Esophagus (tissue), 2 donors: ENCODE results near the gene PSMA7. TPM values are rescaled to one million over a fixed set of nuclear protein-coding genes. Genes with fewer than 3 reads are reported as not detected.

Experiments
- H3K27ac ChIP-seq, 2 donors: one replicate each; pipeline ENCODE4 v1.5.1; 2013; ENCODE audit warnings: low read depth in 2 of 2, mild to moderate bottlenecking in 2 of 2, inconsistent platforms in 1 of 2, low read length in 1 of 2, moderate library complexity in 1 of 2
- H3K27me3 ChIP-seq, 2 donors: one replicate each; pipeline ENCODE4 v1.6.1; 2013; ENCODE audit warnings: low read length in 2 of 2, control low read depth in 1 of 2, mild to moderate bottlenecking in 1 of 2; ENCODE audit not compliant: insufficient read depth in 2 of 2, control insufficient read depth in 1 of 2
- H3K36me3 ChIP-seq, 2 donors: one replicate each; pipeline ENCODE4 v1.6.1; 2013; ENCODE audit warnings: low read length in 1 of 2; ENCODE audit not compliant: control insufficient read depth in 2 of 2, insufficient read depth in 2 of 2
- H3K4me1 ChIP-seq, 2 donors: one replicate each; pipeline ENCODE4 v1.6.1; 2013; ENCODE audit warnings: low read length in 1 of 2; ENCODE audit not compliant: control insufficient read depth in 2 of 2, insufficient read depth in 2 of 2
- H3K4me3 ChIP-seq, 2 donors: one replicate each; pipeline ENCODE4 v1.5.1; 2013; ENCODE audit warnings: low read length in 2 of 2, mild to moderate bottlenecking in 2 of 2, low read depth in 1 of 2, moderate library complexity in 1 of 2
- H3K9me3 ChIP-seq, 2 donors: one replicate each; pipeline ENCODE4 v1.6.1; 2013; ENCODE audit warnings: mild to moderate bottlenecking in 2 of 2, low read depth in 1 of 2, low read length in 1 of 2, moderate library complexity in 1 of 2; ENCODE audit not compliant: control insufficient read depth in 2 of 2, insufficient read depth in 1 of 2
- WGBS, 2 donors: extraction: QIAGEN DNeasy Blood & Tissue Kit; methylation state at CpG; one replicate each; pipeline ENCODE4 v1.1.7; 2013; 5-methylcytosine and 5-hydroxymethylcytosine counted together
- polyA plus RNA-seq, 2 donors: library from polyadenylated mRNA; stranded (reverse); fragments of 200-250 nt; gene quantifications; one replicate each; pipeline ENCODE4 v1.2.3, GENCODE V29; 2013
- donor health status: healthy with polysubstance abuse.
- donor health status: Bipolar disorder and iron deficiency.

PSMA7 gene
- polyA plus RNA-seq: 100 to 1,000 TPM in 1 of 2 donors, 10 to 100 TPM in 1; 96.8 to 294 TPM

DNA sequence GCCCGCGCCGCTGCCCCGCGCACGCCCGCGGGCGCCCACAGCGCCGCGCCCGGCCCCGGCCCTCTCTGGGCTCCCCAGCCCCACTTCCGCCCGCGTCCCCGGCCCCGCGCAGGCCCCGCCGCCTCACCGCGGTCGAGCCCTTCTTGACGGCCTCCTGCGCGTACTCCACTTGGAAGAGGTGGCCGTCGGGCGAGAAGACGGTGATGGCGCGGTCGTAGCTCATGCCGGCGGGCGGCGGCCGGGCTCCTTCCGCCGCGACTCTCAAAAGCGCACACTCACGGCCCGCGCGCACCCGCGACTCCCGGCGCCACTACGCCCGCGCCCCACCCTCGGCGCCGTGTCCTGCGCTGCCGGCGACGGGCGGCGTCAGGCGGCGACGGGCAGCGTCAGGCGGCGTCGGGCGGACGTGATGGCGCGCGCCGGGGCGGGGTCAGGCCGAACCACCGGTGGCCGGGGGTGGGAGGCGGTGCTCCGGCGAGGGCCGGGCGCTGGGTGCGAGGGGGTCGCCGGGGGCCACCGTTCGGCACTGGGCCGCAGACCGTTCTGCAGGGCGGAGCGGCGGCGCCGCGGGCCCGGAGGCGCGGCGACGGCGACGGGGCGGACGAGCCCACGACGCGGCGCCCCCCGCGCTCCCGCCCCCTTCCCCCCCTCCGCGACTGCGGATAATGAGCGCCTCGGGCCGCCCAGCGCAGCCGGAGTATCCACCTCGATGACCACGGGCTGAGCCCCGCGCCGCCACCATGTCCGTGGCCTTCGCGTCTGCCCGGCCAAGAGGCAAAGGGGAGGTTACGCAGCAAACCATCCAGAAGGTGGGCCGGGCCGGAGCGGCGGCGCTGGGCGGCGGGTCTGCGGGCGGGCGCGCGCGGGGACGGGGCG is at the start of gene PSMA7, which contains the start of gene SS18L1:
Gene PSMA7, minus strand, starts transcription at position 314 of the 876 bp plus-strand sequence. Its CDS starts 91 bp downstream, at position 223.
Gene SS18L1, plus strand, starts transcription at position 689 of the 876 bp plus-strand sequence. Its CDS starts 52 bp downstream, at position 741.
- 1% methylated on average over 54 to 148 of the region's 148 CpGs for WGBS, 2 donors

DNA sequence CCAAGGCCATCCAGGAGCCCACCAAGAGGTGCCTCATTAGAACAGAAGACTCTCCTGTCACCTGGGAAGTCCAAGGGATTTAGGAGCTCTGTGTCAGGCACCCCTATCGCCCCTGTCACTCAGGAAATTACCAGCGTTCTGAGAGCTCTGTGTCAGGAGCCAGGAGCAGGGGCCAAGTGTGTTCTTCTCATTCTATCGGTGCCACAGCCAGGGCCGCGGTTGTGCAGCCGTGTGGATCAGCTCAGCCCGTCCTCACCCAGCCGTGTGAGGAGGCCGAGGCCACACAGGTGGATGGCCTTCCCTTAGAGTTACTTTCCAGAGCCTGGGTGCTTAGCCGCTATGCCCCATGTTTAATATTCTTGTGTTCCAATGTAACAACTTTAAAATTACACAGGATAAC is 49.4 kb upstream of the PSMA7 start:
- Histone ChIP-seq H3K27ac (no peak overlapping the region), H3K9me3 (no peaks in the 10 kb centered on the region), H3K4me1 (no peaks in the 10 kb centered on the region), H3K27me3 (no peaks in the 10 kb centered on the region), H3K36me3 (peaks cover 4 to 12% of the 10 kb centered on the region in 2 donors), H3K4me3 (no peak overlapping the region)
- 83 to 84% methylated on average over 10 of the region's 10 CpGs for WGBS, 2 donors

More for the DNA sequence above, at the start of gene PSMA7, which contains the start of gene SS18L1:
- Histone ChIP-seq H3K9me3 (no peaks in the 10 kb centered on the region), H3K4me1 (peaks cover 6 to 23% of the 10 kb centered on the region in 2 donors), H3K4me3 (peak within 1 kb of the TSS; percentile 83 to 98), H3K27ac (peak within 1 kb of the TSS; percentile 98 to 99), H3K27me3 (no peaks in the 10 kb centered on the region), H3K36me3 (peaks cover 9 to 22% of the 10 kb centered on the region in 2 donors)

DNA sequence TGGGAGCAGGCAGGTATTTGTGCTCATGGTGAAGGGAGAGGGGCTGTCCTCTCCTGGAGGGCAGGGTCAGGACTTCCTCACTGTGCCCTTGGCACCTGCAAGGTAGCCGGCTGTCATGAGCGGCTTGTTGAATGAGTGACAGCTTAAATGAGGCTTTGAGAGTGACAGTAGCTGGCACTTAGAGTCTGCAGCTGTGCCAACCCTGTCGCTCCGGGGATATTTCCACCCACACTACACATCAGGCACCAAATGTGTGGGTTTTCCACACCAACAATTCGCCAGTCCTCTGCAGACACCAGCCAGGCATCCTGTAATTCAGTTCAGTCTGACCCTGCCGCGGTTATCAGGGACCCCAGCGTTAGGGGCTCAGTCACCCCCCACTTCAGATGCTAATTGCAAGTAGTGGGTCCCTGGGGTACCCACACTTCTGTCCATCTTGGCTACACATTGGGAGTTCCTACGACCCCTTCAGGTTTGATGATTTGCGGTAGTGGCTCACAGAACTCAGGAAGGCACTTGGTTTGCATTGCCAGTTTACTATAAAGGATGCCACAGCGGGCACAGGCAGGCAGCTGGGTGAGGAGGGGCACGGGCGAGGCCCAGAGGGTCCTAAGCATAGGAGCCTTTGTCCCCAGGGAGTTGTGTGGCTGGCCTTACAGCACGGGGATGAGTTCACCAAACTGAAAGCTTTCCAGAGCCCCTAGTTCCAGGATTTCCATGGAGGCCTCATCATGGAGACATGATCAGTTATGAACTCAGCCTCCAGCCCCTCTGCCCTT is 48.8 kb upstream of the PSMA7 start:
- peaks cover 4 to 12% of the 10 kb centered on the region in 2 donors for H3K36me3 ChIP-seq
- no peaks in the 10 kb centered on the region for H3K27me3 ChIP-seq
- WGBS, 2 donors: 78 to 79% methylated on average over 14 of the region's 14 CpGs
- H3K4me1 ChIP-seq: no peaks in the 10 kb centered on the region
- H3K27ac ChIP-seq: no peak overlapping the region
- H3K9me3 ChIP-seq: no peaks in the 10 kb centered on the region
- no peak overlapping the region for H3K4me3 ChIP-seq

DNA sequence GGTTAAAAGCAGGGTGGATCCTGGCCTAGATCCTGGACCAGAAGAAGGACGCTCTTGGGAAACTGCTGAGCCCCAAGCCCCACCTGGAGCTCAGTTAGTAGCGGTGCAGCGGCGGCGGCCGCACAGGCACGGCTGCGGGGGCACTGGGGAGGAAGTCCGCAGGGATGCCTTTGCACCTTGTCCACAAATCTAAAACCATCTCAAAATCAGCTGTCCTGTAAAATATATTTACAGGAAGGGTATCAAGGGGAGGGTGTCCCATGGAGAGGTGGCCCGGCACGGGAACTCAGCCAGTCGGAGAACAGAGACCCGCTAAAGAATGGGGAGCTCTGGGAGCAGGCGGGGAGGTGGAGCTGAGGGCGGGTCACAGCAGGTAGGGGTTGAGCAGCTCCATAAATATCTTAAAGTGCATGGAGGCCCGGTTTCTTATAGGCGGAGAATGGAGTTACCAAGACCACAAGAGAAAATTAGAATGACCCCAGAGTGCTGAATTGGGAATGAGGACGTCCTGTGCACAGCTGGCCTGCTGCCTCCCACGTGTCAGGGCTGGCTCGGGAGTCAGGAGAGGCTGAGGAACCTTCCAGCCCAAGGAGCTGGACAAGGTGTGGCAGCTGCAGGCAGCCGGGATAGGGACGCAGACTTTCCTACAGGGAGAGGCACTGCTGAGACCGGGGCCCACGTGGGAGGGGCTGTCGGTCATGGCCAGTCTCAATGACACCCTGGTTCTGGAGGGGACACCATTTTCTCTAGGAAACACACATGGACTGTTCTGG is 47.6 kb upstream of the PSMA7 start:
- Histone ChIP-seq H3K9me3 (no peaks in the 10 kb centered on the region), H3K27me3 (no peaks in the 10 kb centered on the region), H3K36me3 (peaks cover 4 to 12% of the 10 kb centered on the region in 2 donors), H3K4me3 (no peak overlapping the region), H3K4me1 (no peaks in the 10 kb centered on the region), H3K27ac (no peak overlapping the region)
- 87 to 88% methylated on average over 25 of the region's 25 CpGs for WGBS, 2 donors

DNA sequence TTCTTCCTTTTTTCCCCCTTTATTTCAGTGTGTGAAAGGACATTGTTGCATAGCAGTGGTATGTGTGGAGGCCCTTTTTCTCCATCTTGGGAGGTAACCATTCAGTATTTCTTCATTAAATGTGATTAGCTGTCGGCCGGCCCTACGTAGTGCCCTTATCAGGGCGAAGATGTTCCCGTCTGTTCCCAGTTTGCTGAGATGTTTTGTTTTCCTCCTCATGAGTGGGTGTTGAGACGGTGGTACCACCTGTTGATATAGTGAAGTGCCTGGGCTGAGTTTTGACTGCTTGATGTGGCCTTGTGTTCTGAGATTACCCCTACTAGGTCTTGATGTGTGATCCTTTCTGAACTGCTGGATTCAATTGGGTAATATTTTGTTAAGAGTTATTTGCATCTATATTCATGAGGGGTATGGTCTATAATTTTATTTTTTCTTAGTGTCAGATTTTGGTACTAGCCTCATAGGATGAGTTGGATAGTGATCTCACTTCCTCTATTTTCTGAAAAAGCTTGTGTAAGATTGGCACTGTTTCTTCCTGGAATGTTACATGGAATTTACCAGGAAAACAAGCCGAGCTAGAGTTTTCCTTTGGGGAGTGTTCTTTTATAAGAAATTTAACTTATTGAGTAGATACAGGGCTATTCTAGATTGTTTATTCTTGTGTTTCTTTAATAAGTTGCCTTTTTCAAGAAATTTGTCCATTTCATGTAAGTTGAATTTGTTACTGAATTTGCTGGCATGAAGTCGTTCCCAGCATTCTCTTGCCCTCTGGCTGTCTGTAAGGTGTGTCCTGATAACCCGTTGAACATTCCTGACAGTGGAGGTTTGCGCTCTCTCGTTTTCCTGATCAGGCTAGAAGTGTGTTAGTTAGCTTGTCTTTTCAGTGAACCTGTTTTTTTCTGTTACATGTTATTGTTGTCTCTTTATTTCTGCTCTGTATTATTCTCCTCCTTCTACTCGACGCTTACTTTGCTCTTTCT is 44.0 kb upstream of the PSMA7 start:
- H3K4me3 ChIP-seq: no peak overlapping the region
- no peaks in the 10 kb centered on the region for H3K27me3 ChIP-seq
- H3K36me3 ChIP-seq: peaks cover 0 to 6% of the 10 kb centered on the region in 2 donors
- peaks cover 0 to 4% of the 10 kb centered on the region in 2 donors for H3K4me1 ChIP-seq
- no peak overlapping the region for H3K27ac ChIP-seq
- WGBS, 2 donors: 69 to 70% methylated on average over 13 of the region's 13 CpGs
- H3K9me3 ChIP-seq: no peaks in the 10 kb centered on the region

DNA sequence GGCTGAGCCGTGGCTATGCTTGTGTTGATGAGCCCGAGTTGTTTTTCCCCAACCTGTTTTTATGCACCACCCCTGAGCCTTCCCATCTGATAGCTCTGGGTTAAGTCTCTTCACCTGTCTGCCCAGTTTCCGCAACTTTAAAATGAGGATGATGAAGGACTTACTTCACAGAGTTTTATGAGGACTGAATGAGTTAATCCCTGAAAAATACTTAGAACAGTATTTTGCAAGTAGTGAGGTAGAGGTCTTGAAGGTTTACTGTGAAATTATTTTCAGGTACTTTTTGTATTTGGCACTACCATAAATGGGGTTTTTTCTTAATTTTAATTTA is 42.9 kb upstream of the PSMA7 start:
- no peak overlapping the region for H3K4me3 ChIP-seq

DNA sequence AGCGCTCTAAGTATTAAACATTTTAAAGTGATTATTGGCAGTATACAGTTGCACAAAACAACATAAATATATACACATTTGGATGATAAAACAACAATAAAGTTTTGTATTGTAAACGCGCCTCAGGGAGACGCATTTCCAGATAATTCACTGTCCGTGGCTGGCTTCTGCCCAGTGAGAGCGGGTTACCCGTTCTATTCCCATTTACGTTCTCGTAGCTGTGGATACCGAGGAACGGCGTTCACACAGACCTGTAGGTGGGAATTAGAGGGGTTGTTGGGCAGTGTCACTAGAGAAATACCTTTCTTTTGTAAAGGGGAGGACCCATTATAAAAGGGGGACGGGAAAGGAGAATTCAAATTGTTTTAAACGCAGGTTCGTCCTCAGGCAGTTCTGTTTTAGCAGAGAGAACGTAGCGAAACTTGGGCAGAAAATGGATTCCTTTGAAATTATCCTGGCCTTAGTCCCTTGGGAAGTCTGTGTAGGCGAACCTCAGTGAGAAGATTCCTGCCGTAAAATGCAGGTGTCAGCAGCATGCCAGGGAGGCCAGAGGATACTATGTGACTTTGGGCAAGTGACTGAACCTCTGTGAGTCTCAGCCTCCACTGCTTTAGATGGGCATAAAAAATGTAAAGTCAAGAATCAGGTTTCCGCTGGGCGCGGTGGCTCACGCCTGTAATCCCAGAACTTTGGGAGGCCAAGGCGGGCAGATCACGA is 40.4 kb upstream of the PSMA7 start:
- Histone ChIP-seq H3K27ac (peak overlapping the region; percentile 80 to 86), H3K36me3 (peaks cover 0 to 6% of the 10 kb centered on the region in 2 donors), H3K4me3 (peak overlapping the region; percentile 84 to 95), H3K9me3 (no peaks in the 10 kb centered on the region), H3K27me3 (no peaks in the 10 kb centered on the region), H3K4me1 (peaks cover 0 to 4% of the 10 kb centered on the region in 2 donors)
- 27 to 29% methylated on average over 25 of the region's 25 CpGs for WGBS, 2 donors

More for the DNA sequence above, 42.9 kb upstream of the PSMA7 start:
- Histone ChIP-seq H3K27me3 (no peaks in the 10 kb centered on the region), H3K27ac (no peak overlapping the region), H3K36me3 (peaks cover 0 to 4% of the 10 kb centered on the region in 2 donors), H3K4me1 (peaks cover 0 to 4% of the 10 kb centered on the region in 2 donors), H3K9me3 (no peaks in the 10 kb centered on the region)
- 78% methylated on average over 3 of the region's 3 CpGs for WGBS, 2 donors
